Smooth muscle cell (in vitro differentiated cells): ENCODE results near the gene ELMO2. TPM values are rescaled to one million over a fixed set of nuclear protein-coding genes. Genes with fewer than 3 reads are reported as not detected.

ENCODE experiments used
- DNase-seq: peaks from one replicate; lab custom pipeline; 2025; ENCODE audit not compliant: unreplicated experiment; lab: John Stamatoyannopoulos, UW
- H2AFZ ChIP-seq: fragments of 200-600 bp; sonication (generic); 2 replicates; pipeline ENCODE4 v1.6.0; 2016; ENCODE audit warnings: antibody characterized with exemption, low read depth, mild to moderate bottlenecking
- H3F3A ChIP-seq: fragments of 200-600 bp; sonication (generic); 2 replicates; pipeline ENCODE4 v1.6.0; 2017; ENCODE audit warnings: antibody characterized with exemption, low read depth
- H3K27ac ChIP-seq: fragments of 200-600 bp; sonication (generic); 2 replicates; pipeline ENCODE4 v1.5.1; 2016; ENCODE audit warnings: low read depth, mild to moderate bottlenecking
- H3K27me3 ChIP-seq: fragments of 200-600 bp; sonication (generic); 2 replicates; pipeline ENCODE4 v1.6.1; 2016; ENCODE audit warnings: low read depth, mild to moderate bottlenecking
- H3K36me3 ChIP-seq: fragments of 200-600 bp; sonication (generic); 2 replicates; pipeline ENCODE4 v1.5.1; 2016; ENCODE audit warnings: low read depth
- H3K4me1 ChIP-seq: fragments of 200-600 bp; sonication (generic); 2 replicates; pipeline ENCODE4 v1.5.1; 2016; ENCODE audit warnings: low read depth
- H3K4me2 ChIP-seq: fragments of 200-600 bp; sonication (generic); 2 replicates; pipeline ENCODE4 v1.6.0; 2016; ENCODE audit warnings: mild to moderate bottlenecking
- H3K4me3 ChIP-seq: fragments of 200-600 bp; sonication (generic); 2 replicates; pipeline ENCODE4 v1.5.1; 2016; ENCODE audit warnings: mild to moderate bottlenecking
- H3K79me2 ChIP-seq: fragments of 200-600 bp; sonication (generic); 2 replicates; pipeline ENCODE4 v1.6.0; 2016; ENCODE audit warnings: low read depth, mild to moderate bottlenecking
- H3K9ac ChIP-seq: fragments of 200-600 bp; sonication (generic); 2 replicates; pipeline ENCODE4 v1.6.0; 2016; ENCODE audit warnings: low read depth
- H3K9me3 ChIP-seq: fragments of 200-600 bp; sonication (generic); replicated peaks from 2 replicates; pipeline ENCODE4 v1.5.1; 2016; ENCODE audit warnings: low read depth
- H4K20me1 ChIP-seq: fragments of 200-600 bp; sonication (generic); 2 replicates; pipeline ENCODE4 v1.6.0; 2016; ENCODE audit warnings: low read depth
- WGBS: methylation state at CpG from one replicate; pipeline ENCODE4 v1.1.7; 2016; ENCODE audit warnings: low lambda C conversion rate; 5-methylcytosine and 5-hydroxymethylcytosine counted together
- polyA plus RNA-seq: library from polyadenylated mRNA; unstranded; fragments of >200 nt; fragmentation: Nextera tagmentation; extraction: Ambion mirVana; gene quantifications from 2 replicates; pipeline ENCODE4 v1.2.1, GENCODE V29; 2016
- total RNA-seq: library from RNA; depleted of rRNA; stranded (reverse); fragments of >200 nt; gene quantifications from 2 replicates; pipeline ENCODE4 v1.2.3, GENCODE V29; 2014
- TF ChIP-seq, protein P1 (sequence below): fragments of 200-600 bp; sonication (generic); IDR thresholded peaks from 2 replicates; pipeline ENCODE4 v1.5.1; 2017; ENCODE audit warnings: borderline replicate concordance, mild to moderate bottlenecking, antibody characterized with exemption; ENCODE audit not compliant: insufficient read depth, poor library complexity, severe bottlenecking

Gene ELMO2
- total and polyA plus RNA-seq, 2 experiments from 2014 or later: 24.9 to 33.1 TPM

DNA sequence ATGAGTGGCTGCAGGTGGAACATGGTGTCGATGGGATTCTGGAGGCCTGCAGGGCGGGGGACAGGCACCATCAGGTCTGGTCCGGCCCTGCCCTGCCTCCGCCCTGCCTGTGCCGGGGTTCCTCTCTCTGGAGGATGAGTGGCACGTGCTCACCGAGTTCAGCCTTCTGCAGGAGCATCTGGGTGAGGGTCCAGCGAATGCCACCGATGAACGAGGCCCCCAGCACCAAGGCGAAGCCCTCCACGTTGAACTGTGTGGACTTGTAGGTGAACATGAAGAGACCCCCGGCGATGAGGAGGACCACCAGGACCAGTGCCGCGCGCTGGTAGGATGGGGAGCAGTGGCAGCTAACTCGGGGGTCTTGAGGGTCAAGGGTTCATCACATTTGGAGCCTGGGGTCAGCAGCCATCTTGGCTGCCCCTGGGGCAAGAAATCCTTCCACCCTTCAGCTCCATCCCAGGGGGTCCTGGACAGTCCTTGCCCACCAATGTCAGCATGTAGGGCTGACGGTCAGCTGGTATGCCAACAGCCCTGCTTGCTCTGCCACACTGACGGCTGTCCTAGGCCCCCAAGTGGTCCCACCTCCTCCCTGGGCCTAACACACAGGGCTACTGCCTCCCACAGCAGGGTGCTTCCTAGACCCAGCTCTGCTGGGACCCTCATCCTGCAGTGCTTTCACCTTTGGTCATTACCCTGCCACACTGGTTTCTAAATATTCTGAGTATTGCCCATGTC is 51.3 kb downstream of the ELMO2 start:
- H3K4me2 ChIP-seq: no peak overlapping the region
- 97% methylated on average over 20 of the region's 20 CpGs for WGBS
- H3K4me1 ChIP-seq: peaks cover 18% of the 10 kb centered on the region
- no peak overlapping the region for H2AFZ ChIP-seq
- peaks cover 15% of the 10 kb centered on the region for H3F3A ChIP-seq
- no peaks in the 10 kb centered on the region for H3K27me3 ChIP-seq
- H3K9me3 ChIP-seq: no peaks in the 10 kb centered on the region
- TF ChIP-seq, protein P1, sequence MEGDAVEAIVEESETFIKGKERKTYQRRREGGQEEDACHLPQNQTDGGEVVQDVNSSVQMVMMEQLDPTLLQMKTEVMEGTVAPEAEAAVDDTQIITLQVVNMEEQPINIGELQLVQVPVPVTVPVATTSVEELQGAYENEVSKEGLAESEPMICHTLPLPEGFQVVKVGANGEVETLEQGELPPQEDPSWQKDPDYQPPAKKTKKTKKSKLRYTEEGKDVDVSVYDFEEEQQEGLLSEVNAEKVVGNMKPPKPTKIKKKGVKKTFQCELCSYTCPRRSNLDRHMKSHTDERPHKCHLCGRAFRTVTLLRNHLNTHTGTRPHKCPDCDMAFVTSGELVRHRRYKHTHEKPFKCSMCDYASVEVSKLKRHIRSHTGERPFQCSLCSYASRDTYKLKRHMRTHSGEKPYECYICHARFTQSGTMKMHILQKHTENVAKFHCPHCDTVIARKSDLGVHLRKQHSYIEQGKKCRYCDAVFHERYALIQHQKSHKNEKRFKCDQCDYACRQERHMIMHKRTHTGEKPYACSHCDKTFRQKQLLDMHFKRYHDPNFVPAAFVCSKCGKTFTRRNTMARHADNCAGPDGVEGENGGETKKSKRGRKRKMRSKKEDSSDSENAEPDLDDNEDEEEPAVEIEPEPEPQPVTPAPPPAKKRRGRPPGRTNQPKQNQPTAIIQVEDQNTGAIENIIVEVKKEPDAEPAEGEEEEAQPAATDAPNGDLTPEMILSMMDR: no peak
- no peak overlapping the region for H3K4me3 ChIP-seq
- no peak overlapping the region for H3K9ac ChIP-seq
- no peaks in the 10 kb centered on the region for H3K36me3 ChIP-seq
- H3K79me2 ChIP-seq: no peaks in the 10 kb centered on the region
- no peak for DNase-seq
- H3K27ac ChIP-seq: no peak overlapping the region
- H4K20me1 ChIP-seq: peaks cover 33% of the 10 kb centered on the region

DNA sequence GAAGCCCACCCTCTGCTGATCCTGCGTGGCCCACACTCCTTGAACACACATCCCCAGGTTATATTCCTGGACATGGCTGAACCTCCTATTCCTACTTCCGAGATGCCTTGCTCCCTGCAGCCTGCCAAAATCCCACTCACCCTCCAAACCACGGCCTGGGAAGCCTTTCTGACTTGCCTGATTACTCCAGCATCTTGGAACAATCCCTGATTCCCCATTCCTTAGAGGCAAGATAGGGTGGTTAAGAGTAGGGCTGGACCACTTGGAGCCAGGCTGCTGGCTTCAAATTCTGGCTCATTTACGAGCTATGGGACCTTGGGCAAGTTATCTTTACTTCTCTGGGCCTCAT is 52.2 kb downstream of the ELMO2 start:
- Histone ChIP-seq H3K36me3 (no peaks in the 10 kb centered on the region), H3K4me2 (no peak overlapping the region), H3K4me1 (peaks cover 27% of the 10 kb centered on the region), H2AFZ (no peak overlapping the region), H4K20me1 (peaks cover 33% of the 10 kb centered on the region), H3K4me3 (no peak overlapping the region), H3K9me3 (no peaks in the 10 kb centered on the region), H3K27ac (no peak overlapping the region), H3F3A (peaks cover 23% of the 10 kb centered on the region), H3K79me2 (no peaks in the 10 kb centered on the region), H3K27me3 (no peaks in the 10 kb centered on the region), H3K9ac (no peak overlapping the region)
- DNase-seq: no peak
- TF ChIP-seq, protein P1: no peak
- 97% methylated on average over 4 of the region's 4 CpGs for WGBS

DNA sequence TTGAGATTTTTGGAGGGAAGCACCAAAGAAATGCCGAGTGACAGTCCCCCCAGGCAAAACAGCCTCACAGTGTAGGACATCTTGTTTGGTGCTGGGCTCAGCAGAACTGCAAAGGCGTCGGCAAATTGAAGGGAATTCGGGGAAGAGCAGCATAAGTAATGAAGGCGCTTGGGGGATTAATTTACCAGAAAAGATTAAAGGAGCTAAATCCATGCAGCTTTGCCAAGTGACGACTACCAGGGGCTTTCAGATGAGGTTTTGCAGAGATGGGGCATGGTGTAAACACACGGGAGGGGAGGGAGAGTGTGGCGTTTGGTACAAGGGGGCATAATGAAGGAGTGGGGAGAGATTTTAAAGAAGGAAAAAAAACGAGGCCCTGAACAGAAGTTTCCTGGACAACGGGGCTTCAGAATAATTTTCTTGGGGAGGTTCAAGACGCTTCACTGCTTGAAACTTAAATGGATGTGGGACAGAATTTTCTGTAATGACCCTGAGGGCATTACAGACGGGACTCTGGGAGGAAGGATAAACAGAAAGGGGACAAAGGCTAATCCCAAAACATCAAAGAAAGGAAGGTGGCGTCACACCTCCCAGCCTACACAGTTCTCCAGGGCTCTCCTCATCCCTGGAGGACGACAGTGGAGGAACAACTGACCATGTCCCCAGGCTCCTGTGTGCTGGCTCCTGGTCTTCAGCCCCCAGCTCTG is 52.8 kb downstream of the ELMO2 start:
- no peak for DNase-seq
- Histone ChIP-seq H4K20me1 (peaks cover 32% of the 10 kb centered on the region), H3K4me3 (no peak overlapping the region), H3K27me3 (no peaks in the 10 kb centered on the region), H3K36me3 (no peaks in the 10 kb centered on the region), H3K79me2 (no peaks in the 10 kb centered on the region), H3F3A (peaks cover 28% of the 10 kb centered on the region), H3K9me3 (no peaks in the 10 kb centered on the region), H3K4me1 (peaks cover 33% of the 10 kb centered on the region), H2AFZ (no peak overlapping the region), H3K9ac (no peak overlapping the region), H3K27ac (no peak overlapping the region), H3K4me2 (no peak overlapping the region)
- 74% methylated on average over 14 of the region's 14 CpGs for WGBS
- TF ChIP-seq, protein P1: no peak
